GM18508 (cell line): ENCODE measurements around the gene GTPBP10.
"Not testable (repeated sequence)": the region's sequence is repeated elsewhere in the genome, so short reads cannot be mapped to it uniquely, and the experiment has no call there.

ENCODE experiments used
- ATAC-seq: cut with Tn5 transposase; IDR thresholded peaks from one replicate; pipeline ENCODE4 v1.9.1; 2021; ENCODE audit warnings: moderate number of reproducible peaks; ENCODE audit not compliant: insufficient read depth, unreplicated experiment

GTPBP10 gene, protein sequence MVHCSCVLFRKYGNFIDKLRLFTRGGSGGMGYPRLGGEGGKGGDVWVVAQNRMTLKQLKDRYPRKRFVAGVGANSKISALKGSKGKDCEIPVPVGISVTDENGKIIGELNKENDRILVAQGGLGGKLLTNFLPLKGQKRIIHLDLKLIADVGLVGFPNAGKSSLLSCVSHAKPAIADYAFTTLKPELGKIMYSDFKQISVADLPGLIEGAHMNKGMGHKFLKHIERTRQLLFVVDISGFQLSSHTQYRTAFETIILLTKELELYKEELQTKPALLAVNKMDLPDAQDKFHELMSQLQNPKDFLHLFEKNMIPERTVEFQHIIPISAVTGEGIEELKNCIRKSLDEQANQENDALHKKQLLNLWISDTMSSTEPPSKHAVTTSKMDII

GRCh38 chr7:90346336-90347125 lies at the start of gene GTPBP10:
GTPBP10 (plus strand) TSS chr7:90346716; CDS start chr7:90346742, 26 bp downstream.
- peak; percentile 89 for ATAC-seq

- no peak for ATAC-seq
These were observed 48.1 kb upstream of the GTPBP10 start for GRCh38 chr7:90298145-90299038.

GRCh38 chr7:90303241-90303640 lies 43.3 kb upstream of the GTPBP10 start:
- ATAC-seq, result no peak

DNA sequence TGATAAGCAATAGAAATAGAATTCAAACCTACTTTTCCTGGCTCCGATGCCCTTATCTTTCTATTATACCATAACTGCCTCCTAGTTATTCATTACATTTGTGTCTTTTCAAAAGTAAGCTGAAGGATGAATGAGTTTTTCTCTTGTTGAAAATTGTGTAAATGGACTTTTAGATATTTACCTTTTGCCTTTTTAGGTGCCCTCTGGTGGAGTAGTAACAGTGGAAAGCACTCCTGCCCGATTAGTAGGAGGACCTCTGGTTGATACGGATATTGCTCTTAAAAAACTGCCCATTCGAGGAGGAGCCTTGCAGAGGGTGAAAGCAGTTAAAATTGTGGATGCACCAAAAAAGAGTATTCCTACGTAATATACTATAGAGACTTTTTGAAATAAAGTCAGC lies 36.6 kb upstream of the GTPBP10 start:
- no peak for ATAC-seq

DNA sequence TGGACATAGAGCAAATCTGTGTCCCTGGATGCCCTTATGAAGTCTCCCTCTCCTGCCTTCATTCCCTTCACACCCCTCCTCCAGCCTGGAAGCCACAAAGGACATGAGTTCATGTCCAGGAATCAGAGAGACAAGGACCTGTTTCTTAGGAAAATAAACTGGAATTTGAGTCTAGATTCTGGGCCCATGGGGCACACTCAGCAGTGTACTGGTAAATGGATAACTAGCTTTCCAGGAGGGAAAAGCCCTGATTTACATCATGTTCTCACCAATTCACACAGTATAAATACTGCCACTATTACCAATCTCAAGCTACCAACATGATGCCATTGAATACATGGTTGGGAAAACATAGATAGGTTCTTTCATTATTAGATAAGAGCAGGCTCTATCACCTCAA lies 35.3 kb upstream of the GTPBP10 start:
- ATAC-seq, result no peak

DNA sequence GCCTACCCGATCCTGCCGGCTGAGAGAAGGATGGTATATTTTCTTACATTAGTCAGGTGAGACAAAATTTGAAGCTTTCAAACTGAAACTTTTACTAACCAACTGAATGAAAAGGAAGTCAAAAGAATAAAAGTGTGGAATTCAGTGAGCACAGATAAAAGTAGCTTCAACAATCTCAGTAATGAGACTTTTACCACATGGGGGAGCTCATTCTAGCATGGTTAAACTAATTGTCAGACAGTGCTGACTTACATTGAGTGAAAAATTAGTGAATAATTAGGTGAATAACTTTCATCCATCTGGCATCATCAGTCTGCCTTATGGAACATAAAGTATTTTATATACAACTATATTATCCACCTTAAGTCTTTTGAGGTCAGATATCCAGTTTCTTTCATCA lies 33.8 kb upstream of the GTPBP10 start:
- no peak for ATAC-seq

GRCh38 chr7:90313907-90314306 lies 32.6 kb upstream of the GTPBP10 start:
- ATAC-seq, result no peak

DNA sequence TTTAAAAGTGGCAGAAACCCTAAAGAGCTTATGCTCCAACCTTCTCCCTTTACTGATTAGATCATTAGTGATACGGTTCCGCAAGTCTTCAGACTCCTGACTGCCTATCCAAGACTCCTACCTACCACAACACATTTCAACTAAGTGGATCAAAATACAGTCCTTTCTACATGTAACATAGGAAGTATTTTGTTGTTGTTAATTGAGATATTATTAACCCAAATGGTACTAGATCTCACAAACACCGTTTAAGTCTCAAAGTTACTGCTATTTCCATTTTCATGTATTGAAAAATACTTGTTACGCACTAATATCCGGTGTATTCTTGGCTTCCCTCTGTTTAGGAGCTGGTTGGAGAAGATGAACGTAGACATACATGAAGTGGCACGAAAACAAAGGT lies 26.5 kb upstream of the GTPBP10 start:
- no peak for ATAC-seq

- no peak for ATAC-seq
These were observed 26.1 kb upstream of the GTPBP10 start for GRCh38 chr7:90320418-90320800.

DNA sequence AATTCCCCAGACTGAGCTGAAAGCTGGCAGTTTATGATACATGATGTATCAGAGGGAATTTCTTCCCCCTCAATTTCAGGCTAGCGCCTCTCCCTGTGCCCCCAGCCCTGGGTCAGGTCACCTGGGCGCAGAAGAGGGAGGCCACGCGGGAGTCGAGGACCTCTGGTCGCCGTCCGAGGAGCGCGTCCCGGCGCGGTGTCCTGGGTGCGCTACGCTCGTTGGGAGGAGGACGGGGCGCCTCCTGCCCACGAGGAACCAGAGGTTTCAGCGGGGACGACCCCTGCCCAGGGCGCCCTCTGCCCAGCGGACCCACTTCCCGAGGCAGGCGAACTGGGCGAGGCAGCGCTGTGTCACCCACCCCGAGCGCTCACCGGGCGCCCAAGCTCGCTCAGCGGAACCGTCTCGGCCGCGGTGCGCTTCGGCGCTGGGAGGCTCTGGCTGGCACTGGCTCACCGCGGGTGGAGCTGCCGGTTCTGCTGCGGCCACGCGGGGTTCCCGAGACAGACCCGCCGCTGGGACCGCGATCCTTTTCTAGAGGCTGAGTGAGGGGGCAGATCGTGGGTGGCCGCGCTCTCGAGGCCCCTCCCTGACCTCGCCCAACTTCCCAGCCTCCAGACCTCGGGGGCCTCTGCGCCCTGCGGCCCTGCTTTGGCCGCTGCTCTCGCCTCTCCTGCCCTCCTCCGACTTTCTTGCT lies 25.6 kb upstream of the GTPBP10 start, which contains the start of gene FAM237B:
TSS of gene FAM237B (minus strand) at position 504 of the 694 bp plus-strand sequence. CDS start 1,556 bp downstream, outside the sequence.
- no peak for ATAC-seq

- ATAC-seq, result no peak
These were observed 23.7 kb upstream of the GTPBP10 start for GRCh38 chr7:90322837-90323236.

DNA sequence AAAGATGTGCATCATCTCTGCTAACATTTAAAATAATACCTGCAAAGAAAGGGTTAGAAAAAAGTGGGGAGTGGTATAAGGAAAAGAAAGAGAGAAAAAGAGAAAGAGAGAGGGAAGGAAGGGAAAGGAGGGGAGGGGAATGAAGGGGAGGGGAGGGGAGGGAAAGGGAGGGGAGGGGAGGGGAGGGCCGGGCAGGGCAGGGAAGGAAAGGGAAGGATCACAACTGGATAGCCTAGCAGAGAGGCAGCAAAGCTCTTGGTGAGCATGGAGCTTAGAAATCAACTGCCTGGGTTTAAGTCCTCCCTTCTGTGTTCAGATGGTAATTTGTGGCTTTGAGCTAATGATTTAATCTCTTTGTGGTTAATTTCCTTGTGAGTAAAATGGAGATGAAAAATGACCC lies 20.0 kb upstream of the GTPBP10 start:
- no peak for ATAC-seq

GRCh38 chr7:90334193-90334843 lies 12.2 kb upstream of the GTPBP10 start:
- ATAC-seq, result no peak

GRCh38 chr7:90334926-90335325 lies 11.6 kb upstream of the GTPBP10 start:
- not testable (repeated sequence) for ATAC-seq

GRCh38 chr7:90337106-90337505 lies 9.4 kb upstream of the GTPBP10 start:
- no peak for ATAC-seq

DNA sequence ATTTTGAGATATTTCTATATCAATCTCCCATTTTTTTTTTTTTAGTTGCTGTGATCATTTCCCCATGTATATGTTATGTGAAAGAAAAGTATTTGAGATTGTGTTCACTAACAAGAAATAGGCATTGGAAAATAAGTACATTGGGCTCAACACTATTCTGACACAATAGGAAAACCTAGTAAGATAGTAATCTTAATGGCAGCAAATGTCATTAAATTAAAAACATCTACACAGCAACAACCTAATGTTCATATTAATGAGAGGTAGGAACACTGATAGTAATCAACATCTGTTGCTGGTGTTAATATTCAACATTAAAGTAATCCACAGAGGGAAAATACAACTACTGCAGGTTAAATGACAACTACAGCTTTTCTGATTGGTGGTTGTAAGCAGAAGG lies 1.5 kb upstream of the GTPBP10 start:
- ATAC-seq, result no peak

- ATAC-seq, result peak; percentile 1
These were observed 751 bp upstream of the GTPBP10 start for GRCh38 chr7:90345595-90346335.

DNA sequence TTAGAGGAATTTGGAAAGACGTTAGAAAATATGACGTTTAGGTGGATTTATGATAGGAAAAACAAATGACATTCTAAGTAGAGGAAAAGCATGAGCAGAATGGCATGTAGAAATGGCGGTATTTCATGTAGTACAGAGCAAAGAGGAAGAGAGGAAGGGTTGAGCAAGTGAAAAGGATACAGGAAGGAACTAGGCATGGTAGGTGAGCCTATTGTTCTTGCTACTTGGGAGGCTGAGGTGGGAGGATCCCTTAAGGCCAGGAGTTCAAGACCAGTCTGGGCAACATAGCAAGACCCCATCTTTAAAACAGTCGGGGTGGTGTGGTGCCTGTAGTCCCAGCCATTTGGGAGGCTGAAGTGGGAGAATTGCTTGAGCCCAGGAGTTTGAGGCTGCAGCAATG lies 1.2 kb downstream of the GTPBP10 start:
- no peak for ATAC-seq

DNA sequence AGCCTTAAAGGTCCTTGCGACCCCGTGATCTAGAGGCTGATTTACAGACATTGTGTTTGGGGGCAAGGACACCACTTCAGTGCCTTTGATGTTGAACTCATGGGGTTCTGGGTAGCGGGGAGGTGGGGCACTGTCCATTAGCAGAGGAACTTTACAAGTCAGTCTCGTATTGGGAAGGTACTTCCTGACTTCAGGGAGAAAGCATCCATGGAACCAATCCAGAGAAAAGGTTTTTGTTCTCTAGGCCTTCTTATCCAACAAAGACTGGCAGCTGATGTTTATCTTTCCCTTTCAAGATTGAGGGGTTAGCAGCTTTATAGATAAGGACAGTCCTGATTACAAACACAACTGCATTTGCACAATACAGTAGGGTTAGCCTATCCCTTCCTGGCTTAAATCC lies 2.8 kb downstream of the GTPBP10 start:
- no peak for ATAC-seq
